Activated T-helper 1 cell treated with anti-CD3 and anti-CD28 coated beads, Interleukin-12 subunit alpha, Interleukin-12 subunit beta, Interleukin-2, Interleukin-4 antibody, amounts not matched to agents 30 ng/mL and 10 ng/mL and 1 ng/mL, durations not matched to agents 14 hours and 24 hours and 36 hours (primary cell): ENCODE results near the gene OSBPL2. TPM values are rescaled to one million over a fixed set of nuclear protein-coding genes. Genes with fewer than 3 reads are reported as not detected.

ENCODE experiments used
- DNase-seq: peaks from one replicate; pipeline ENCODE4 v3.0.0; 2021; ENCODE audit warnings: low spot score
- H3K27ac Mint-ChIP-seq: one replicate; pipeline ENCODE4 v1.8.0; 2021; ENCODE audit warnings: mild to moderate bottlenecking, mixed read lengths
- H3K27me3 Mint-ChIP-seq: one replicate; pipeline ENCODE4 v1.8.0; 2022; ENCODE audit warnings: mild to moderate bottlenecking, moderate library complexity, mixed read lengths; ENCODE audit not compliant: insufficient read depth
- H3K36me3 Mint-ChIP-seq: one replicate; pipeline ENCODE4 v1.8.0; 2021; ENCODE audit warnings: low read depth, mixed read lengths
- H3K4me1 Mint-ChIP-seq: one replicate; pipeline ENCODE4 v1.8.0; 2021; ENCODE audit warnings: low read depth, mixed read lengths
- H3K4me3 Mint-ChIP-seq: one replicate; pipeline ENCODE4 v1.8.0; 2021; ENCODE audit warnings: mild to moderate bottlenecking, moderate library complexity, mixed read lengths
- H3K9me3 Mint-ChIP-seq: one replicate; pipeline ENCODE4 v1.8.0; 2021; ENCODE audit warnings: mixed read lengths
- intact Hi-C: fragments of 100-400 bp; cut with micrococcal nuclease; formaldehyde crosslinking; loops from one replicate; pipeline ENCODE4 v1.15.1; 2024
- total RNA-seq: library from RNA; stranded (reverse); gene quantifications from 2 replicates; pipeline ENCODE4 v1.2.3, GENCODE V29; 2022

The OSBPL2 gene
- total RNA-seq, 1 donor from 2014 or later, result 27.0 TPM

DNA sequence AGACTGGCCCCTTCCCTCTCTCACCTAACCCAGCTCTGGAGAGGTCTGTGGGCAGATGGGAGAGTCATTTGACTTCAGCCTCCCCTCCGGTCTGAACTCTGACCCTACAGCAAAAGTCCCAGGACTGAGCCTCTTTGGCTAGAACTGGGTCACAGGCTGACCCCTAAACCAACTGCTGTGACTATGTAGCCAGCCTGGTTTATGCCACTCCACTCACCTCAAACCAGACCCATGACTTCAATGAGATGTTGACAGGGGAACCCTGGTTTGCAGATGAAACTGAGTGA, 864 bp upstream of the OSBPL2 start:
- no peaks in the 10 kb centered on the region for H3K27me3 Mint-ChIP-seq

DNA sequence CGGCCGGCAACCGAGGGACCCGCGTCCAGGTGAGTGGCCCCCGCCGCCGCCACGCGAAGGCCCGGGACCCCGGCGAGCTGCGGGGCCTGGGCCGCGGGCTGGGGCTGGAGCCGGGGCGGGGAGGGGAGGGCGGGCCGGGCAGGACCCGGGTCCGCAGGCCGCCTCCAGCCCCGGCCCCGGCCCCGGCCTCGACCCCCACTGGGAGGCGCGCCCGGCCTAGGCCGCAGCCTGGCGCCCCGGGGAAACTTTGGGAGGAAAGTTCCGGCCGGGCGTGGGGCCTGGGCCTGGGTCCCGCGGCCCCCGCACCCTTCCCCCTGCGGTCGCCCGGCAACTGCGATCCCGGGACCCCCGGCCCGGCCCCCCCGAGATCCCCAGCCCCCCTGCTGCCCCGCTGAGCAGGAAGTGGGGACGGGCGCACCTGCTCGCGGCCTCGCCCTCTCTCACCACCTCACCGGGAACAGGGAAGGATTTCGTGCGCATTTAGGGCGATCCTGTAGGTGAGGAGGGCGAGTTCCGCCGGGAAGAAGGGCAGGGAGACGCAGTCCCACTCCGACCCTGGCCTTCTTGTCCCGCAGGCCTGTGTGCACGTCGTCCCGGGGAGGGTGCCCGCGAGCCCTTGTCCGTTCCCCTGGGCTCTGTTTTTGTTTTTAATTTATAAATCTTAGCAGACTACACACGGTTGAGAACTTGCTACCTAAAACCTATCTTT, 402 bp downstream of the OSBPL2 start:
- H3K27me3 Mint-ChIP-seq, result no peaks in the 10 kb centered on the region
- DNase-seq, result no peak

More for the DNA sequence above, 864 bp upstream of the OSBPL2 start:
- peaks cover 16% of the 10 kb centered on the region for H3K4me1 Mint-ChIP-seq
- no peak for DNase-seq
- intact Hi-C loops, result loop anchor here (5.0 to 10.0 kb wide), 4 partner anchors 95 to 1035 kb away; partner anchors contain the start of genes ARFGAP1, MRGBP, PSMA7 and SLCO4A1
- H3K4me3 Mint-ChIP-seq, result peak overlapping the region; percentile 75
- H3K36me3 Mint-ChIP-seq, result peaks cover 1% of the 10 kb centered on the region
- H3K27ac Mint-ChIP-seq, result no peak overlapping the region
- H3K9me3 Mint-ChIP-seq, result no peaks in the 10 kb centered on the region

DNA sequence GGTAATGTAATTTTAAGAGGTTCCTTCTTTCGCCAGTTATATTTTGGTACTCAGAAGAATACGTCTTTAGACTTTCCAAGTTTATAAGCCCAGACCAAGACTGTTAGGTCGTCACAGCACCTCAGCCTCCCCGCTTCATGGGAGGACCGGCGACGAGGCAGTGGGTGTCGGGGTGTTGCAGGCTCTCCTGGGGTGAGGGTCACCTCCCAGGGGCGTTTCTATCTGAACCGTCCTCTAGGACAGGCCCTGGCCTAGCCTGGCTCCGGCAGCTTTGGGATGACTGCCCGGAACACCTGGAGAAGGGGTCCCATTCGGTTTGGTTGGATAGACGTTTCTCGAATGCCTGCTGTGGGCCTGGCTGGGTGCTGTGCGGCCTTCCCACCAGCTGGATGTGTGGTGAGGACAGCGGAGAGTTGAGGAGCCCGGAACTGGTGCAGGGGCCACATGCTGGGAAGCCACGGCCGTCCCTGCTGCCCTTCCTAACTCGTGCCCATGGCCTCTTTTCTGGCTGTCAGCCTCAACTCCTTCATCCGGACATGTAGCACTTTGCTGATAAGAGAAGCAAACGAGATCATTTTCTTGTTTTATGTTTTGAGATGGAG, 1.1 kb downstream of the OSBPL2 start:
- Mint-ChIP-seq H3K27ac (peak overlapping the region; percentile 58), H3K36me3 (peaks cover 6% of the 10 kb centered on the region), H3K4me1 (peaks cover 16% of the 10 kb centered on the region), H3K4me3 (peak overlapping the region; percentile 85), H3K27me3 (no peaks in the 10 kb centered on the region), H3K9me3 (no peaks in the 10 kb centered on the region)
- intact Hi-C loops, result loop anchor here (2.0 to 10.0 kb wide), 5 partner anchors 97 to 1033 kb away; partner anchors contain the start of genes ARFGAP1, MRGBP, PSMA7 and SLCO4A1
- no peak for DNase-seq

More for the DNA sequence above, 402 bp downstream of the OSBPL2 start:
- H3K4me1 Mint-ChIP-seq, result peaks cover 16% of the 10 kb centered on the region
- H3K36me3 Mint-ChIP-seq, result peaks cover 6% of the 10 kb centered on the region
- H3K9me3 Mint-ChIP-seq, result no peaks in the 10 kb centered on the region
- intact Hi-C loops, result loop anchor here (1.0 to 10.0 kb wide), 10 partner anchors 18 to 1034 kb away; partner anchors contain the start of genes ADRM1, ARFGAP1, HRH3 and LSM14B
- peak overlapping the region; percentile 85 for H3K4me3 Mint-ChIP-seq
- peak overlapping the region; percentile 58 for H3K27ac Mint-ChIP-seq

DNA sequence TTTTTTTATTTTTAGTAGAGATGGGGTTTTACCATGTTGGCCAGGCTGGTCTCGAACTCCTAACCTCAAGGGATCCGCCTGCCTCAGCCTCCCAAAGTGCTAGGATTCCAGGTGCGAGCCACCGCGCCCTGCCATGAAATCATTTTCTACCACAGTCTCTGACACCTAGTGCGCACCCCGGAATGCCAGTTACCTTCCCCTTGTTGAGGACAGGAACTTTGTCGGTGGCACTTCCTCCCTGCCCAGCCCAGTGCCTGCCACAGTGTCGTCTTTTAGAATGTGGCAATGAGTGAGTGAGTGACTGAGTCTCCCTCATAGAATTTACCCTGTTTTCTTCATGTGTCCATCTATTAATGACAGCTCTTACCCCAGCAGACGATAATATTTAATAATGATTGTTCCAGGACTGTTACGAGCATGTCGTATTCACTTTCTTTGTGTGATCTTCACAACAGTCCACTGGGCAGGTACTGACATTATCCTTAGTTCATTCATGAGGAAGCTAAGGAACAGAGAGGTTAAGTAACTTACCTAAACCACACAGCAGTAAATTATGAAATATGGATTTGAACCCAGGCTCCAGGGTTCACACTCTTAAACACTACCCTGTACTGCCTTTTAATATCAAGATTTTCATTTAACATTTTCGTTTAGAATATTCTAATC, 1.8 kb downstream of the OSBPL2 start:
- DNase-seq, result no peak
- H3K27me3 Mint-ChIP-seq, result no peaks in the 10 kb centered on the region
- no peak overlapping the region for H3K27ac Mint-ChIP-seq
- H3K4me3 Mint-ChIP-seq, result peak overlapping the region; percentile 85
- peaks cover 16% of the 10 kb centered on the region for H3K4me1 Mint-ChIP-seq
- peaks cover 6% of the 10 kb centered on the region for H3K36me3 Mint-ChIP-seq
- intact Hi-C loops, result no loop called here
- H3K9me3 Mint-ChIP-seq, result no peaks in the 10 kb centered on the region

DNA sequence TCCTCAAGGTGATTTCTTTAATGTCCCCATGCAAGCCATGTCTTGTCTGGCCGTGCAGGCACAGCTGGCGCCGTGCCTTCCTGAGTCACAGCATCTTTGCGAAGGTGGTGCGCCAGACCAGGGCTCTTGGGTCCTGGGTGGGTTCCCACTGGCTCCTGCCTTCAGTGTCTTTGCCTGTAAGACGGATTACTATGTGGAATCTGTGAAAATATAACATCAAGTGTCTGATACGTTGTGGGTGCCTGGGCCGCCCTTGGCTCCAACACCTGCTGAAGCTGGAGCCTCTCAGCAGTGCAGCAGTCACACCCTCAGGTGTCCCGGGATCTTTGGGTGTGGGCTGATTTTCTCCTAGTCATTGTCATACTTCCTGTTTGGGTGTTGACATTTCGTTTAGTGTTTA, 3.2 kb downstream of the OSBPL2 start:
- Mint-ChIP-seq H3K4me3 (no peak overlapping the region), H3K4me1 (peaks cover 16% of the 10 kb centered on the region), H3K36me3 (peaks cover 6% of the 10 kb centered on the region), H3K27me3 (no peaks in the 10 kb centered on the region), H3K27ac (peak overlapping the region; percentile 23), H3K9me3 (no peaks in the 10 kb centered on the region)
- intact Hi-C loops, result no loop called here
- DNase-seq, result no peak

DNA sequence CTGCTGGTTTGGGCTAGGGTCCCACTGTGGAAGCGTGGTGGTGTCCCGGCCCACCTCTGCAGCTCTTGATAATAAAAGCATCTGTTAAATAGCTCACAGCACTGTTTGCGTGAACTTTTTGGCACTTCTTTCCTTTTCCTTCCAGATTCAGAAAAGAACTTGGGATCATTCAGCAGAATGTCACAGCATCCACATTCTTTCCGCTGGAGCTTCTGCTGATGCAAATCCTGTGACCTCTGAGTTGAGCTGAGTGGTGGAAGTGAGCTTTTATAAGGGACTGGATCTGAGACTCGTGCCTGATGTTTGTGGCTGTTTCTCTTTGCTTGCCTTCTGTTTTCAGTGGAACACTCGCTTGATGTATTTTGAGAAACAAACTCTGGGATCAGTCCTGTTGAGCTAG, 3.9 kb downstream of the OSBPL2 start:
- intact Hi-C loops, result no loop called here
- no peaks in the 10 kb centered on the region for H3K27me3 Mint-ChIP-seq
- H3K4me3 Mint-ChIP-seq, result no peak overlapping the region
- peaks cover 6% of the 10 kb centered on the region for H3K36me3 Mint-ChIP-seq
- no peaks in the 10 kb centered on the region for H3K9me3 Mint-ChIP-seq
- H3K4me1 Mint-ChIP-seq, result peaks cover 16% of the 10 kb centered on the region
- no peak overlapping the region for H3K27ac Mint-ChIP-seq
- DNase-seq, result no peak

DNA sequence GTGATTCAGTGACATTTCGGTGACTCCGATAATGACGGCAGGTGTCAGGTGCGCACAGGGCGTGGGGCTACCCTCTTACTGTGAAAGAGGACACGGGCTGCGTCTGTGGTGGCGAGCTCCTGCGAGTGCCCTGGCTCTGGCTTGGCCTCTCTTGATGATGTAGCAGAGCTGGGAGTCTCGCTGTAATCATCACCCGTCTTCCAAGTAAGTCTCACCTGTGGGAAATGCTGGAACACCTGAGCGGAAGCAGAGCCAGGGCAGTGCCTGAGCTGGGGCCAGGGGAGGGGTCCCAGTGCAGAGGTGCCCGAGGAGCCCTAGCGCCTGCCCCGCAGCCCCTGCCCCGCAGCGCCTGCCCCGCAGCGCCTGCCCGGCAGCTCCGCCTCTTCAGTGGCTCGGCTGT, 4.8 kb downstream of the OSBPL2 start:
- Mint-ChIP-seq H3K4me1 (peaks cover 10% of the 10 kb centered on the region), H3K27ac (no peak overlapping the region), H3K9me3 (no peaks in the 10 kb centered on the region), H3K27me3 (no peaks in the 10 kb centered on the region), H3K4me3 (no peak overlapping the region), H3K36me3 (peaks cover 6% of the 10 kb centered on the region)
- intact Hi-C loops, result no loop called here
- no peak for DNase-seq

DNA sequence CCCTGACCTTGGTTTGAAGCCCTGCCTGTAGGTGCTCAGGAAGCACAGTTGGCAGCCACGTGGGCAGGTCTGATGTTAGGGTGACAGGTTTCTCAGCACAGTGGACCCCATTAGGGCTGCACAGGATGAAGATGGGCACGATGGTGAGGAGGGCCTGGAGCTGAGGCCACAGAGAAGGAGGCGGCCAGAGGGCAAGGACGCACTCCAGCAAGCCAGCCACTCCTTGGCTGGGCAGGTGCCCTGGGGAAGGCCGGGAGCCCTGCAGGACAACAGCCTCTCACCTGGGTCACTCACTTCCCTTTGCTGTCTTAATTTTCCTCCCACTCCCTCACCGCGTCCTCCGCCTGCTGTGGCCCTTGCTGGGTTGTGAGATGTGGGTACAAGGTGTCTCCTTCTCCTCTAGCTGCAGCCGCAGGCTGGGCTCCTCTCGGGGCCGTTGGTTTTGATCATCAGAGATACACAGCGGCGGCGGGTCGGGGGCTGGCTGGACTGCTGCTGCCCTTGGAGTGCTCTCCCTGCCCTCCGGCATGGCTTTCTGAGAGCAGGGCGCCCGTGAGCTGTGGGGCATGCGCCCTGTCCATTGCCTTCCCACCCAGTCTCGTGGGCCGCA, 5.7 kb downstream of the OSBPL2 start:
- DNase-seq, result no peak
- Mint-ChIP-seq H3K4me1 (peaks cover 10% of the 10 kb centered on the region), H3K36me3 (peaks cover 6% of the 10 kb centered on the region), H3K9me3 (no peaks in the 10 kb centered on the region), H3K4me3 (no peak overlapping the region), H3K27me3 (no peaks in the 10 kb centered on the region), H3K27ac (no peak overlapping the region)
- intact Hi-C loops, result no loop called here

DNA sequence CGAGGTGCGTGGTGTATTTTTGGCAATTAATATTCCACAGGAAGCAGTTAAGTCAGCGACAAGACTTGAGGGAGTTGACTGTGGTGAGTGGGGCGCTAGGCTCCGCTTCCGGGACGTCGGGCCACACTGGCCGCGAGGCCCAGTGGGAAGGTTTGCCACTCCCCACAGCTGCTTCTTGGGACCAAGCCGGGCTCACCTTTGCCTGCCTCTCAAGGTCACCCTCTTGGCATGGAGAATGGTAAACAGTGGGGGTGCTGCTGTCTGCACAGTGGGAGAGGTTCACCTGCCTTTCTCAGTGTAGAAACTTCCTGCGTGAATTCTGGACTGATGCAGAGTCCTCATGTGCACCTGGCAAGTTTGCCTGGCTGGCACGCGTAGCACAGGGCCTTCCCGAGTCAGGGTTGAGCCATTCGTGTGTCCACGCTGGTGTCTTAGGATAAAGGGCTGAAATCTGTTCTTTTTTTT, 6.4 kb downstream of the OSBPL2 start:
- intact Hi-C loops, result no loop called here
- peaks cover 6% of the 10 kb centered on the region for H3K36me3 Mint-ChIP-seq
- no peak for DNase-seq
- no peaks in the 10 kb centered on the region for H3K27me3 Mint-ChIP-seq
- H3K4me3 Mint-ChIP-seq, result no peak overlapping the region
- H3K9me3 Mint-ChIP-seq, result no peaks in the 10 kb centered on the region
- peaks cover 10% of the 10 kb centered on the region for H3K4me1 Mint-ChIP-seq
- H3K27ac Mint-ChIP-seq, result no peak overlapping the region

DNA sequence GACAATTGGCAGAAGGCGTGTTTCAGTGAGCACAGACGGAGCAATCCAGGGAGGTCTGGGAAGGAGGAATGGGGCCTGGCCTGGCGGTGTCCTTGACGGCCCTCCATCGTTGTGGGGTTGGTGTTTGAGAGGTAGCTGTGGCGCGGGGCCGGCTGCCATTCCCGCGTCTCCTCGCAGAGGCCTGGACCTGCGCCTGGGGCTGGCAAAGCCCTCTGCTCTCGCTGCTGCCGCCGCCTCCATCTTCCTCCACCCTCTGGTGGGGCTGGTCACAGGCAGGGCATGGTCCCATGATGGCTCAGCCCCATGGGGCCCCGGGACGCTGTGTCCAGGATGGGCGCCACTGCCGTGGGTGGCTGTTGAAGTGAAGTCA, 7.6 kb downstream of the OSBPL2 start:
- Mint-ChIP-seq H3K27ac (no peak overlapping the region), H3K36me3 (peaks cover 6% of the 10 kb centered on the region), H3K4me3 (no peak overlapping the region), H3K4me1 (peaks cover 10% of the 10 kb centered on the region), H3K27me3 (no peaks in the 10 kb centered on the region), H3K9me3 (no peaks in the 10 kb centered on the region)
- intact Hi-C loops, result no loop called here
- DNase-seq, result no peak

DNA sequence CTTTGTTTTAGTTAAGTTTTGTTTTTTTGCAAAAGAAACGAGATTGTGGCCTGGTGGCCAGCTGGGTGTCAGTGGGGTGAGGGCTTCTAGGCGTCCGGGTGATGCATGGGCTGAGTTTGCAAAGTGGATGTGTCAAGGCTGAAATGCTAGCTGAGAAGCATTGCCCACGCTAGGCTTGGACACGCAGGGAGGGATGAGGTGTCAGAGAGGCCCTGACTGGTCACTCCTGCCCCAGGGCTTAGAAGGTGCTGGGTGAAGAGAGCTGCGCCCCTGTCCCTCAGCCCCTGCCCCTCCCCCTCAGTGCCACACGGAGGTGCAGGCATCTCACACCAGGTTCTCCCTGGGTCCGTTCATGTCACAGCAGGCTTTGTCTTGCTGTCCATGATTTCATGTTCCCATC, 8.1 kb downstream of the OSBPL2 start:
- no peak overlapping the region for H3K4me3 Mint-ChIP-seq

DNA sequence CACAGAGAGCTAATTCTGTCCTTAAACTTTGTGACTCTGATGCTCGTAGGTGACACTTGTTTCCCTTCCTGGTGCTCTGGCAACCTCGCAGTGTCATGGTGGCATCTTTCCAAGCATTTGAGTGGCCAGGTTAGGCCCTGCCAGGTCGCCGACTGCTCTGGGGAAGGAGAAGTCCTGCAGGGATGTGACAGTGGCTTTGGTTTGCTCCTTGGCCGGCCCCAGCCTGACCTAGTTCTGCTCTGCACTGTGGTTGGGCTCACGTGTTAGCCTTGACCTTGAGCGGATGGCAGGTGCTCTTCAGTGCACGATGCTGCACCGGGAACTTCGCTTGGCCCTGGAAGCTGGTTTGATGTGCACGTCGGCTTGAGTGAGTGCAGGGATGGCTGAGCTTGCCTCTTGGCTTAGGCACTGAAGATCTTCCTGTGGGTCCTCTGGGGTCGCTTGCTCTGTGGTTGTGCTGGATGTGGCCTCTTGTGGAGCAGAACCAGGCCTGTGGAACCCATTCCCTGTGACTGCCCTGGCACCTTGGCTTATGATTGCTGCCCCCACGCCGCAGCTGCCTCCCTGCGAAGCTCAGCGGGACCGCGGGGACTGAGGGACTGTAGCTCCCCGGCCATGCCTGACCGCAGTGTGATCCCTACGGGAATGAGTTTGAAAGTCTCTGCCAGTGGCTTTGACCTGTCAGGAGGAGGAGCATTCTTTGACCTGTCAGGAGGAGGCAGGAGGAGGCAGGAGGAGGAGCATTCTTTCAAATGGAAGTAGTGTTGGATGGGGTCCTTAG, 8.7 kb downstream of the OSBPL2 start:
- Mint-ChIP-seq H3K4me1 (peaks cover 2% of the 10 kb centered on the region), H3K9me3 (no peaks in the 10 kb centered on the region), H3K36me3 (peaks cover 4% of the 10 kb centered on the region), H3K4me3 (no peak overlapping the region), H3K27ac (no peak overlapping the region), H3K27me3 (no peaks in the 10 kb centered on the region)
- DNase-seq, result no peak
- intact Hi-C loops, result no loop called here

More for the DNA sequence above, 8.1 kb downstream of the OSBPL2 start:
- intact Hi-C loops, result no loop called here
- Mint-ChIP-seq H3K36me3 (peaks cover 6% of the 10 kb centered on the region), H3K27ac (no peak overlapping the region), H3K27me3 (no peaks in the 10 kb centered on the region), H3K4me1 (peaks cover 8% of the 10 kb centered on the region), H3K9me3 (no peaks in the 10 kb centered on the region)
- no peak for DNase-seq
